ENCODE measurements around the gene ACAP1.
"Not testable (repeated sequence)": the region's sequence is repeated elsewhere in the genome, so short reads cannot be mapped to it uniquely, and the experiment has no call there.

The ACAP1 gene

GRCh38 chr17:7356756-7357155 lies 20.4 kb downstream of the ACAP1 start:
- DNase-seq: no peak

- no peak for DNase-seq
These were observed 21.1 kb downstream of the ACAP1 start for GRCh38 chr17:7357381-7357780.

- DNase-seq: no peak
These were observed 25.6 kb downstream of the ACAP1 start for GRCh38 chr17:7361906-7362305.

GRCh38 chr17:7363311-7363710 lies 27.0 kb downstream of the ACAP1 start:
- no peak for DNase-seq

- not testable (repeated sequence) for DNase-seq
These were observed 29.6 kb downstream of the ACAP1 start for GRCh38 chr17:7365963-7366362.

GRCh38 chr17:7367083-7367482 lies 30.8 kb downstream of the ACAP1 start:
- no peak for DNase-seq

- no peak for DNase-seq
These were observed 31.7 kb downstream of the ACAP1 start for GRCh38 chr17:7367918-7368598.

GRCh38 chr17:7368599-7368994 lies 32.3 kb downstream of the ACAP1 start:
- not testable (repeated sequence) for DNase-seq

GRCh38 chr17:7369825-7370224 lies 33.5 kb downstream of the ACAP1 start:
- DNase-seq: no peak

GRCh38 chr17:7370853-7371252 lies 34.5 kb downstream of the ACAP1 start:
- no peak for DNase-seq

GRCh38 chr17:7374353-7374752 lies 38.0 kb downstream of the ACAP1 start:
- DNase-seq: no peak

GRCh38 chr17:7379134-7379533 lies 42.8 kb downstream of the ACAP1 start:
- DNase-seq: no peak

GRCh38 chr17:7380321-7380720 lies 44.0 kb downstream of the ACAP1 start:
- DNase-seq: no peak

GRCh38 chr17:7380855-7381683 lies 44.7 kb downstream of the ACAP1 start, which contains the start of gene TNK1:
TNK1 (plus strand) TSS chr17:7381089; CDS start chr17:7382927, 1,838 bp downstream.
- DNase-seq: no peak

- DNase-seq: no peak
These were observed 46.6 kb downstream of the ACAP1 start for GRCh38 chr17:7382901-7383300.

GRCh38 chr17:7383371-7383741 lies 47.0 kb downstream of the ACAP1 start:
- DNase-seq: no peak

- DNase-seq: peak; percentile 76 to 86
These were observed 47.6 kb downstream of the ACAP1 start for GRCh38 chr17:7383742-7384488.

GRCh38 chr17:7384489-7385081 lies 48.3 kb downstream of the ACAP1 start:
- no peak for DNase-seq

- DNase-seq: no peak
These were observed 52.5 kb downstream of the ACAP1 start for GRCh38 chr17:7388856-7389255.

GRCh38 chr17:7389924-7390910 lies 53.9 kb downstream of the ACAP1 start:
- no peak for DNase-seq

- no peak for DNase-seq
These were observed 55.0 kb downstream of the ACAP1 start for GRCh38 chr17:7391307-7391706.

Measured in CD4-positive, alpha-beta T cell treated with Interferon alpha-2 for 1 hour (primary cell).